Measurements from ENCODE around the gene ANO7. TPM values are rescaled to one million over a fixed set of nuclear protein-coding genes. Genes with fewer than 3 reads are reported as not detected.

ANO7 gene
- total and polyA plus RNA-seq, 2 of the 13 experiments (the other 11 are each of a cell fraction or from before 2014, with no cell fraction given), result 4.1 to 4.9 TPM

- TF ChIP-seq PATZ1 (CRISPR knock-in tag; IDR thresholded peaks at IDR 0.05) (no peak), ZNF333 (CRISPR knock-in tag; IDR thresholded peaks at IDR 0.05; ENCODE audit: borderline replicate concordance) (peak; percentile 61; the same call in 1 of the 2 replicates), SP140L (CRISPR knock-in tag; IDR thresholded peaks at IDR 0.05; ENCODE audit: borderline replicate concordance) (no peak), ZNF646 (CRISPR knock-in tag; IDR thresholded peaks at IDR 0.05) (no peak), ZSCAN30 (CRISPR knock-in tag; IDR thresholded peaks at IDR 0.05) (no peak), MXD1 (CRISPR knock-in tag; IDR thresholded peaks at IDR 0.05) (0 out of 2 replicates have a peak, but pooled peaks have one; percentile 39), ZNF83 (CRISPR knock-in tag; IDR thresholded peaks at IDR 0.05; ENCODE audit: borderline replicate concordance) (no peak), ZNF850 (CRISPR knock-in tag; conservative IDR thresholded peaks at IDR 0.05) (no peak), PAF1 (CRISPR knock-in tag; IDR thresholded peaks at IDR 0.05) (0 out of 2 replicates have a peak, but pooled peaks have one; percentile 7), HOXA5 (CRISPR knock-in tag; IDR thresholded peaks at IDR 0.05) (no peak), RBM22 (optimal IDR thresholded peaks at IDR 0.05; ENCODE audit: low read length) (peak; percentile 74), NR1H2 (CRISPR knock-in tag; IDR thresholded peaks at IDR 0.05; ENCODE audit: borderline replicate concordance, low read depth) (no peak), ZNF143 (CRISPR knock-in tag; IDR thresholded peaks at IDR 0.05) (no peak), KLF11 (CRISPR knock-in tag; IDR thresholded peaks at IDR 0.05) (no peak), KDM5B (CRISPR knock-in tag; IDR thresholded peaks at IDR 0.05; ENCODE audit: borderline replicate concordance) (0 out of 2 replicates have a peak, but pooled peaks have one; percentile 62), HOMEZ (CRISPR knock-in tag; IDR thresholded peaks at IDR 0.05; ENCODE audit: low read depth) (no peak), SUZ12 (IDR thresholded peaks at IDR 0.05; ENCODE audit: low read depth, low read length) (no peak), ZNF496 (CRISPR knock-in tag; IDR thresholded peaks at IDR 0.05; ENCODE audit: insufficient replicate concordance) (no peak), SRSF4 (IDR thresholded peaks at IDR 0.05; ENCODE audit: low read depth, low read length, poor library complexity, severe bottlenecking) (no peak)
Observed at GRCh38 chr2:241235859-241236593, 47.5 kb downstream of the ANO7 start (continued).
